Activated naive CD8-positive, alpha-beta T cell (primary cell): ENCODE data around the gene ABL2.
"Not testable (repeated sequence)": the region's sequence is repeated elsewhere in the genome, so short reads cannot be mapped to it uniquely, and the experiment has no call there.

Experiments
- H3K27ac Mint-ChIP-seq: one replicate; pipeline ENCODE4 v1.8.0; 2021; ENCODE audit warnings: mixed read lengths
- H3K27me3 Mint-ChIP-seq: one replicate; pipeline ENCODE4 v1.8.0; 2021; ENCODE audit warnings: mixed read lengths
- H3K36me3 Mint-ChIP-seq: one replicate; pipeline ENCODE4 v1.8.0; 2021; ENCODE audit warnings: mixed read lengths
- H3K4me1 Mint-ChIP-seq: one replicate; pipeline ENCODE4 v1.8.0; 2021; ENCODE audit warnings: low read depth, mixed read lengths
- H3K4me3 Mint-ChIP-seq: one replicate; pipeline ENCODE4 v1.8.0; 2021; ENCODE audit warnings: mild to moderate bottlenecking, mixed read lengths
- H3K9me3 Mint-ChIP-seq: one replicate; pipeline ENCODE4 v1.8.0; 2021; ENCODE audit warnings: low read depth, mixed read lengths

The ABL2 gene

DNA sequence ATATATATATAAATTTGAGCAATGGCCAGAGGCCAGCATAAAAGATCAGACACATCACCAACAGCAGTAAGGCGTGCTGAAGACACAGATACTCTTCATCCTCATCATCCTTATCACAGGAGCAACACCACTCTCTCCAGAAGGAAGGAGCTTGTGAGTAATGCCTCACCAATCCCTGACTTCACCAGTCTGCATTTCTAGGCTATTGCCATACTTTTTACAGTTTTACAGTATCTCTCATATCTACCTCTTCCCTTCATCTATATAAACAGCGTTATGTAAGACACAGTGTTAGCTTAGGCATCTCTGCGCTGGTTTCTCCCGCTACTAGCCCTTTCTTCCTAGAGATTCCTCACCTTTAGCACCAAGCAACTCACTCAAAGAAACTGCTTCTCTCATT lies 2.4 kb upstream of the ABL2 start:
- Mint-ChIP-seq H3K4me1 (peaks cover 24% of the 10 kb centered on the region), H3K27me3 (no peaks in the 10 kb centered on the region), H3K27ac (peak overlapping the region; percentile 55), H3K4me3 (no peak overlapping the region), H3K9me3 (no peaks in the 10 kb centered on the region), H3K36me3 (peaks cover 5% of the 10 kb centered on the region)

DNA sequence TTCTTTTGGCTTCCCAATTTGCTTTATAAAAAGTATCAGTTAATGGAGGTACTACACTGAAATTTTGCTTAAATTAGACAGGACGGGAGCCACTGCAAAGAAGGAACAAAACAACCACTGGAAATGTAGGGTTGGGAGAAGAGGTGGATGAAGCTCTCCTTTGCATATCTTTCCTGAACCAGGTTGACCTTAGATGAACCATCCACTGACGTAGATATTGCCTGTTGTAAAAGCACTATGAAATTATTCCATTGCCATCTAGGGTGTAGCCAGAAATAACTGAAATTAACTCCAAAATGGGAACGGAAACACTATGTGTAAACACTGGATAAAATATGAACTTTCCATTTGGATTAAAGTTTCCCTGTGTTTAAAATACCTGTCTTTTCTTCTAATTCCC lies 1.2 kb upstream of the ABL2 start:
- Mint-ChIP-seq H3K4me3 (peak overlapping the region; percentile 91), H3K4me1 (peaks cover 31% of the 10 kb centered on the region), H3K36me3 (peaks cover 5% of the 10 kb centered on the region), H3K9me3 (no peaks in the 10 kb centered on the region), H3K27me3 (no peaks in the 10 kb centered on the region), H3K27ac (no peak overlapping the region)

DNA sequence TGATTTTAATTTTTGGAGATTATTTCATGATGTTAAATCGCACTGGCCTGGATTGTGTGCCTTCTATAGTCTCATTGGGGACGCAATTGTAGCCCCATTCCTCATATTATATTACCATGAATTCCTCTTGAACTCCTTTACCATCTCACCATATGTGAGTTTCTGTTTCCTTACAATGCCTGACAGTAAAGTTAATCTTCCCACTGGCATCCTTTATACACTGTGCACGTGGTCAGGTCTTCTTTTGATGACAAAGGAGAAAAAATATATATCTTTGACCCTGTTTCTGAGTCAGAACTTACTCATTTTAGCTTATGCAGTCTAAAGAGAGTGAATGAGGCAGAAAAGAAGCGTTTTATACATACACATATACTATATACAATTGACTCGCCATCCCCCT lies 774 bp upstream of the ABL2 start:
- H3K4me3 Mint-ChIP-seq, result peak overlapping the region; percentile 91
- H3K36me3 Mint-ChIP-seq, result peaks cover 5% of the 10 kb centered on the region
- no peaks in the 10 kb centered on the region for H3K9me3 Mint-ChIP-seq
- H3K4me1 Mint-ChIP-seq, result peaks cover 31% of the 10 kb centered on the region
- H3K27me3 Mint-ChIP-seq, result no peaks in the 10 kb centered on the region
- H3K27ac Mint-ChIP-seq, result peak overlapping the region; percentile 84

DNA sequence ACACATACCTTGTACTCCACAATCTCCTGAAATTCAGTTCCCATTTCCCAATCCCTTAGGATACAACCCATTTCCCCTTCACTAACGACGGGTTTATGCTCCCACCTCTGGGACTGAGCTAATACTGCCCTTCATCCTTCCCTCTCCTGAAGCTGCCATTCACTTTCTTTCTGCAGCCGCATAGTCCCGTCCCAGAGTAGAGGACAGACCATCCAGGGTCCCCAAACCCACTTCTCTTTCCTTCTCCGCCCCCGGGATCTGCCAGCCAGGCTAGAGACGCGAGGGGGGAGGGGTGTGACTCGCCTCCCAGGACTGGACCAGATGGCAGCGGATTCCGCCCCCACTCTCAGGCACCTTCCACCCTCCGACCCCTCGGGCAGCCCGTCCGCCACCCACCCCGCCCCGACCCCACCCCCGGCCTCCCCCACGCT lies 679 bp downstream of the ABL2 start:
- Mint-ChIP-seq H3K9me3 (no peaks in the 10 kb centered on the region), H3K4me1 (peaks cover 31% of the 10 kb centered on the region), H3K4me3 (peak overlapping the region; percentile 94), H3K27me3 (no peaks in the 10 kb centered on the region), H3K36me3 (peaks cover 5% of the 10 kb centered on the region), H3K27ac (peak overlapping the region; percentile 87)

DNA sequence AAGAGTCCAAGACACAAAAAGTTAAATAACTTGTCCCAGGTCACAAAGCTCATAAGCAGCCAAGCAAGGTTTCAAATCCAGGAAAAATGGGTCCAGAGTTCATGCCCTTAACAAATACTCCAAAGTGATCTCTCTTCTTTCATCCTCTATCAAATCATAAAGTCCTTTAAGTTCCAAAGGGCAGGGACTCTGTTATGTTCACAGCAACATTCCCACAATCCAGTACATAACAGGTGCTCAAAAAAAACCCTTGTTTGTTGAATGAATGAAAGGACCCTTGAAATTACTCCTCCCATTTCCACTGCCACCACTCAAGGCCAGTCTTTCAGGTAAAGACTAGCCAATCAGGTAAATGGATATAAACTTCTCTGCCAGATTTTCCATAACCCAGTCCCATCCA lies 2.7 kb downstream of the ABL2 start:
- peaks cover 5% of the 10 kb centered on the region for H3K36me3 Mint-ChIP-seq
- H3K27me3 Mint-ChIP-seq, result no peaks in the 10 kb centered on the region
- no peaks in the 10 kb centered on the region for H3K9me3 Mint-ChIP-seq
- no peak overlapping the region for H3K27ac Mint-ChIP-seq
- H3K4me3 Mint-ChIP-seq, result peak overlapping the region; percentile 21
- peaks cover 33% of the 10 kb centered on the region for H3K4me1 Mint-ChIP-seq

DNA sequence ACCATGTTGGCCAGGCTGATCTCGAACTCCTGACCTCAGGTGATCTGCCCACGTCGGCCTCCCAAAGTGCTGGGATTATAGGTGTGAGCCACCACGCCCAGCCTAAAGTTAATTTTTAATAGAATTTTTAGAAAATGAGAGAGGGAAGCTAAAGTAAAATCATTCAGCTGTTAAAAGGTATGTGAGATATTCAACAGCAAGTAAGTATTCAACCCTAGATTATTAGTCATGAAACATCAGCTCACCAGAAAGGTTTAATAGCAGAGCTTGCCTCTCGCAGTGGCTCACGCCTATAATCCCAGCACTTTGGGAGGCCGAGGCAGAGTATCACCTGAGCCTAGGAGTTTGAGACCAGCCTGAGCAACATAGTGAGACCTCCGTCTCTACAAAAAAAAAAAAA lies 5.0 kb downstream of the ABL2 start:
- peaks cover 30% of the 10 kb centered on the region for H3K4me1 Mint-ChIP-seq
- not testable (repeated sequence) for H3K9me3 Mint-ChIP-seq, H3K27me3 Mint-ChIP-seq, H3K36me3 Mint-ChIP-seq, H3K4me3 Mint-ChIP-seq, H3K27ac Mint-ChIP-seq

DNA sequence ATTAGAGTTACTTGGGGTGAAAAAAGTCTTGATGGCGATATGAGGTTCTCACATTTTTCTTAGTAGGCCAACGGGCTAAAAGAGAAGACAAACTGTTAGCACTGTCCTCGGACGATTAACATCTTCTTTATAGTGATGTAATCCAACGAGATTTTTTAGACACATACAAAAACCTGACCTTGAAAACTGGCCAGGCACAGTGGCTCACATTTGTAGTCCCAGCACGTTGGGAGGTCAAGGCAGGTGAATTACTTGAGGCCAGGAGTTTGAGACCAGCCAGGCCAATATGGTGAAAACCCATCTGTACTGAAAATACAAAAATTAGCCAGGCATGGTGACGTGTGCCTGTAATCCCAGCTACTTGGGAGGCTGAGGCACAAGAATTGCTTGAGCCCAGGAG lies 8.4 kb downstream of the ABL2 start:
- not testable (repeated sequence) for H3K27me3 Mint-ChIP-seq, H3K9me3 Mint-ChIP-seq, H3K27ac Mint-ChIP-seq, H3K36me3 Mint-ChIP-seq, H3K4me3 Mint-ChIP-seq
- peaks cover 21% of the 10 kb centered on the region for H3K4me1 Mint-ChIP-seq

DNA sequence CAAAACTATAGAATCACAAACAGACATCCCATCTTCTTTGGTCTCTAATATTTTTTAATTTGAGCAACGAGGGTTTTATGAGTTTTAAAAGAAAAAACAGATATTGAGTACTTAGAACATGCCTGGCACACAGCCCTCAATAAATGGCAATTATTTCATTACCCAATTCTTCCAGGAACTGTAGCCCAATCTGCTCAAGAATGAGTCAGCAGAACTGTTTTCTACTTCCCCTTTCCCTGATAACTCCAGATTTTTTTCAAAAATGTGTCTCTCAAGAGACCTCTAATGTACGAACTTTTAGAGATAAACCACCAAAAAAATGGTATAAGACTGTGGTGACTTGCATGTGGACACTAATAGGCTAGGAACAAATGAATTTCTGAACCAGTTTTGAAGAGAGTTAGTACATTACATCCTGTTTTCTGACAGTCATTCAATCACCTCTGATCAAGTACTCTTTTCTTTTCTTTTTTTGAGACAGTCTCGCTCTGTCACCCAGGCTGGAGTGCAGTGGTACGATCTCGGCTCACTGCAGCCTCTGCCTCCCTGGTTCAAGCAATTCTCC lies 11.5 kb downstream of the ABL2 start:
- no peaks in the 10 kb centered on the region for H3K9me3 Mint-ChIP-seq
- H3K27ac Mint-ChIP-seq, result peak overlapping the region; percentile 36
- peaks cover 32% of the 10 kb centered on the region for H3K4me1 Mint-ChIP-seq
- H3K36me3 Mint-ChIP-seq, result peaks cover 3% of the 10 kb centered on the region
- H3K4me3 Mint-ChIP-seq, result no peak overlapping the region
- H3K27me3 Mint-ChIP-seq, result no peaks in the 10 kb centered on the region

DNA sequence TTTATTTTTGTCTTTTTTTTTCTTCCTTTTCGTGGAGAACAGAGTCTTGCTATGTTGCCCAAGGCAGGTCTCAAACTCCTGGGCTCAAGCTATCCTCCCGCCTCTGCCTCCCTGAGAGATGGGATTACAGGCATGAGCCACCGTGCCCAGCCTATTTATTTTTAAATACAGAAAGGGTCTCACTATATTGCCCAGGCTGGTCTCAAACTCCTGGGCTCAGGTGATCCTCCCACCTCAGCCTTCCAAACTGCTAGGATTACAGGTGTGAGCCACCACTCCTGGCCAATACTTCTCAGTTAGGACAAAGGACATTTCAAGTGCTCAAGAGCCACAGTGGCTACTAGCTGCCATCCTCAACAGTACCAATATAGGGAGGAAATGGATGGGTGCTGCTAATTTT lies 16.2 kb downstream of the ABL2 start:
- not testable (repeated sequence) for H3K27me3 Mint-ChIP-seq

DNA sequence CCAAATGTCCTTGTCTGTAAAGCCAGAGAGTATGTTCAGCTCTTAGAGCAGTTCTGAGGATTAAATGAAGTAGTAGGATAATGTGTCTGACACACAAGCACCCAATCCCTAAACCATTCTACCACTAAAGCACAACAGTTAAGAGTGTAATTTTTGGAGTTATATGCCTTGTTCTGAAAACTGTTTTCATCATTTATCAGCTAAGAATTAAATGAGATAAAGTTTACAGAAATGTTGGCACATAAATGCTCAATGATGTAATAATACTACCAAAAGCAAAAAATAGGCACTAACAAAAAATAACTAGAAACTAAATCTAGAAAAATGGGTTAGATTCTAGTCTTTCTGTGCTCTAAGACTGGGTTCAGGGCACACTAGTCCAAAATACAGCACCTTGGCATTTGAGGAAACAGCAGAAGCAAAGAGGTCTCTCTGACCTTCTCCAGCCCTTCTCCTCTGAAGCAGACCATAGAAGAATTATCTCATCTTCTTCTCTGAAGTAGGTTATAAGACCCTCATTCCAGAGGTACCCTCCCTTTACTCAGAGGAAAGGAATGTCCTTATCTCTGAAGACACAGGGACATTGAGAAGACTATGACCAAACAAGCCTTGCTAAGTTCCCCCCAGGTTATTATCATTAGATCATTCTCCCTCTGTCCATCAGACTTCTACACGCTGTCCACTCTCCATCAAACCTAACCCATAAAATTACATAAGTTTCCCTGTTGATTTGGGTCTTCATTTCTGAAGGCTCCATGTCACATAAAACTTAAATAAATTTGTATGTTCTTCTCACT lies 20.6 kb downstream of the ABL2 start:
- Mint-ChIP-seq H3K27ac (no peak overlapping the region), H3K27me3 (no peaks in the 10 kb centered on the region), H3K36me3 (peaks cover 7% of the 10 kb centered on the region), H3K4me3 (no peak overlapping the region), H3K9me3 (no peaks in the 10 kb centered on the region), H3K4me1 (peaks cover 17% of the 10 kb centered on the region)

More for the DNA sequence above, 16.2 kb downstream of the ABL2 start:
- H3K9me3 Mint-ChIP-seq, H3K4me3 Mint-ChIP-seq, H3K36me3 Mint-ChIP-seq, H3K27ac Mint-ChIP-seq: not testable (repeated sequence)
- peaks cover 24% of the 10 kb centered on the region for H3K4me1 Mint-ChIP-seq

DNA sequence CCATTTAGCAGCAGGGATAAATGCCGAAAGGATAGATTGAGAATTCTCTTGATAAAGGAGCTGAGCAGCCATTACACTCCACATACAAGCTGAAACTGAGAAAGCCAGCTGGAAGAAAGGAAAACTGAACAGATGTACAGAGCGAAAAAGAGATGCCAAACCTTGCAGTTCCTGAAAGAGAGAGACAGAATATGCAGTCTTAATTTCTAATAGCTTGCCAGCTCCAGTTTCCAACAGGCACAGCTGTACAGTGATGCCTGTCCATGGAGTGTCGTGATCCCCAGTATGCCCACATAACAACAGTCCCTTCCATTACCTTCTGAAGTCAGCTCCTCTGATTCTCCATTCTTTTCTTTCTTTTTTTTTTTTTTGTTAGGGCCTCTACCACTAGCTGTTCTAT lies 22.7 kb downstream of the ABL2 start:
- Mint-ChIP-seq H3K27me3 (no peaks in the 10 kb centered on the region), H3K27ac (no peak overlapping the region), H3K4me3 (no peak overlapping the region), H3K36me3 (peaks cover 4% of the 10 kb centered on the region), H3K9me3 (no peaks in the 10 kb centered on the region), H3K4me1 (peaks cover 30% of the 10 kb centered on the region)

DNA sequence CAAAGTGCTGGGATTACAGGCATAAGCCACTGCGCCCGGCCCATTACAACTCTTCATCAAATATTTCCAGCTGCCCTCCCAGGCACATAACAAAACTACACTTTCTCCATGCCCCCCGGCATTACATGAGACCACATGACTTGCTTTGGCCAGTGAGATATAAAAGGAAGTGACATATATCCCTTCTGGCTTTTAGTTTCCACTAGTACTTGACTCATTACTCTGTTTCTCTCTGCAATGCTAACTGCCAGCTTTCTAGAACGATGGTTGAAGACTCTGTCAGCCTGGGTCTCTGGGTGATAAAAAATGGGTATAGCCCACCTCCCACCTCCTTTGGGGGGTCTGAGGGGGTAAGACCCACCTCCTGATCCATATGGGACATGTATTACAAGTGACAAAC lies 24.2 kb downstream of the ABL2 start:
- Mint-ChIP-seq H3K27ac (peak overlapping the region; percentile 58), H3K9me3 (no peaks in the 10 kb centered on the region), H3K36me3 (peaks cover 3% of the 10 kb centered on the region), H3K4me3 (no peak overlapping the region), H3K27me3 (no peaks in the 10 kb centered on the region), H3K4me1 (peaks cover 33% of the 10 kb centered on the region)

DNA sequence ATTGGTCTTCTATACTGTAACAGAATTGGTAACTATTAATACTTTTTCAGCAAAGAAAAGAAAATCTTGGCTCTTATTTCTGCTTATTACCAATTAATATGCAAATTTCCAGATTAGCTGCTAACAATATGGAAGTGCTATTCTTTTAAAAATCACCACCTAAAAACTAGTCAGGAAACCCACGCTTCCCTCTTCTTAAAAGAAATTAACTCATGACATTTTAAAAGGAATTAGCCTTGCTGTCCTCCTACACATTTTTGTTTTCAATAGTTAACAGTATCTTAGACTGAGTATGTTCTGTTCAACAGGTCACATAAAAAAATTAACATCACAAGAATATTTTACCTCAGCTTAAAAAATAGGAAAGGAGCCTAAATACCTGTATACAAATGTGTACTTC lies 27.3 kb downstream of the ABL2 start:
- H3K4me3 Mint-ChIP-seq, result no peak overlapping the region
- no peaks in the 10 kb centered on the region for H3K27me3 Mint-ChIP-seq
- peaks cover 5% of the 10 kb centered on the region for H3K36me3 Mint-ChIP-seq
- H3K27ac Mint-ChIP-seq, result no peak overlapping the region
- peaks cover 35% of the 10 kb centered on the region for H3K4me1 Mint-ChIP-seq
- no peaks in the 10 kb centered on the region for H3K9me3 Mint-ChIP-seq

DNA sequence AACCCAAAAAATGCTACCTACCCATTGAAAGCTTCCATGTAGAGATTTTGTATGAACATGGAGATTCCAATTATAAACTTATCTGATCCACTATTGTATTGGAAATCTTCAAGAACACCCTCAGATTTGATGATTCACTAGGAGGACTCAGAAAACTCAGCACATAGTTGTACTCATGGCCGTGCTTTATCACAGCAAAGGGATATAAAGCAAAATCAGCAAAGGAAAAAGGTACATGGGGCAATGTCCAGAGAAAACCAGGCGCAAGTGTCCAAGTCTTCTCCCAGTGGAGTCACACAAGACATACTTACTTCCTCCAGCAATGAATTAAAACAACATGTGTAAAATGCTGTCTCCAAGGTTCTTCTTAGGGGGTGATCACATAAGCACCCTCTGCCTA lies 28.9 kb downstream of the ABL2 start:
- H3K27ac Mint-ChIP-seq, result no peak overlapping the region
- H3K36me3 Mint-ChIP-seq, result peaks cover 8% of the 10 kb centered on the region
- peaks cover 35% of the 10 kb centered on the region for H3K4me1 Mint-ChIP-seq
- no peaks in the 10 kb centered on the region for H3K27me3 Mint-ChIP-seq
- H3K4me3 Mint-ChIP-seq, result no peak overlapping the region
- H3K9me3 Mint-ChIP-seq, result no peaks in the 10 kb centered on the region

DNA sequence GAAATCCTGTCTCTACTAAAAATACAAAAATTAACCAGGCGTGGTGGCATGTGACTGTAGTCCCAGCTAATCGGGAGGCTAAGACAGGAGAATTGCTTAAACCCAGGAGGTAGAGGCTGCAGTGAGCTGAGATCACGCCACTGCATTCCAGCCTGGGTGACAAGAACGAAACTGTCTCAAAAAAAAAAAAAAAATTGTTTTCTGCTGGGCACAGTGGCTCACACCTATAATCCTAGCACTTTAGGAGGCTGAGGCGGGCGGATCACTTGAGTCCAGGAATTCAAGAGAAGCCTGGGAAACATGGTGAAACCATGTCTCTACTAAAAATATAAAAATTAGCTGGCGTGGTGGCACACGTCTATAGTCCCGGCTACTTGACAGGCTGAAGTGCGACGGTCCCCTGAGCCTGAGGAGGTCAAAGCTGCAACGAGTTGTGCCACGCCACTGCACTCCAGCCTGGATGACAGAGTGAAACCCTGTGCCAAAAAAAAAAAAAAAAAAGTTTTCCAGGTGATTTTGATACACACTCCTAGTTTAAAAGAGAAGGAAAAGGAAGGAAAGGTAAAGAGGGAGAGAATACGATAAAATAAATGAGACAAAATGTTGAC lies 31.7 kb downstream of the ABL2 start:
- Mint-ChIP-seq H3K36me3 (peaks cover 7% of the 10 kb centered on the region), H3K4me1 (peaks cover 24% of the 10 kb centered on the region), H3K27me3 (no peaks in the 10 kb centered on the region), H3K4me3 (no peak overlapping the region), H3K27ac (no peak overlapping the region), H3K9me3 (no peaks in the 10 kb centered on the region)
